Right cardiac atrium (tissue), 5 donors: ENCODE results near the gene CABP1. TPM values are rescaled to one million over a fixed set of nuclear protein-coding genes. Genes with fewer than 3 reads are reported as not detected.

ENCODE experiments used
- ATAC-seq, 2 donors: fragments of 200-7000 bp; cut with Tn5 transposase; one replicate each; pipeline versions ENCODE4 v1.8.0 to v1.9.1; 2020; ENCODE audit warnings: moderate library complexity in 2 of 2, mild to moderate bottlenecking in 1 of 2
- DNase-seq, 3 donors: peaks; one replicate each; pipeline ENCODE4 v3.0.0-alpha.2; 2020
- H3K27ac ChIP-seq: one replicate; pipeline ENCODE4 v1.5.1; 2013; ENCODE audit warnings: mild to moderate bottlenecking, low read length, control low read depth, moderate library complexity
- H3K27me3 ChIP-seq: one replicate; pipeline ENCODE4 v1.6.1; 2013; ENCODE audit not compliant: control insufficient read depth, insufficient read depth
- H3K4me1 ChIP-seq: one replicate; pipeline ENCODE4 v1.6.1; 2013; ENCODE audit warnings: low read length; ENCODE audit not compliant: control insufficient read depth, insufficient read depth
- H3K4me3 ChIP-seq: one replicate; pipeline ENCODE4 v1.5.1; 2013; ENCODE audit warnings: low read length, control low read depth
- H3K9me3 ChIP-seq: one replicate; pipeline ENCODE4 v1.6.1; 2013; ENCODE audit warnings: low read length; ENCODE audit not compliant: control insufficient read depth
- WGBS: extraction: QIAGEN DNeasy Blood & Tissue Kit; methylation state at CpG from one replicate; pipeline ENCODE4 v1.1.7; 2013; 5-methylcytosine and 5-hydroxymethylcytosine counted together
- intact Hi-C, 4 donors: fragments of 100-400 bp; cut with DNase I; formaldehyde crosslinking; loops; one replicate each; pipeline versions ENCODE4 v1.11.0 to v1.14.0; 2022 to 2023
- polyA plus RNA-seq: library from polyadenylated mRNA; stranded (reverse); fragments of 200-250 nt; gene quantifications from one replicate; pipeline ENCODE4 v1.2.3, GENCODE V29; 2013
- total RNA-seq, 4 donors: library from RNA; stranded (reverse); fragmentation: NEBNext Ultra II Directional; extraction: Animal tissue kit (Norgen Biotek cat#: 25700); gene quantifications; one replicate each; pipeline ENCODE4 v1.2.1, GENCODE V29; 2021
- donor health status: healthy with polysubstance abuse.
- donor health status: DM: no; HTN: yes; CAD: no.
- donor health status: DM: no; HTN: no; CAD: no.
- donor health status: DM: no; HTN: yes; CAD: no; lungs with severe emphysema.
- donor health status: DM: yes; HTN: yes; CAD: no.

Gene CABP1
- total and polyA plus RNA-seq, 5 donors, result 0.89 to 4.0 (median 2.5) TPM

- Histone ChIP-seq H3K4me1 (peaks cover 12% of the 10 kb centered on the region), H3K4me3 (no peak overlapping the region)
- ATAC-seq, result no peak
Measured at GRCh38 chr12:120653611-120654010, 13.2 kb downstream of the CABP1 start.

DNA sequence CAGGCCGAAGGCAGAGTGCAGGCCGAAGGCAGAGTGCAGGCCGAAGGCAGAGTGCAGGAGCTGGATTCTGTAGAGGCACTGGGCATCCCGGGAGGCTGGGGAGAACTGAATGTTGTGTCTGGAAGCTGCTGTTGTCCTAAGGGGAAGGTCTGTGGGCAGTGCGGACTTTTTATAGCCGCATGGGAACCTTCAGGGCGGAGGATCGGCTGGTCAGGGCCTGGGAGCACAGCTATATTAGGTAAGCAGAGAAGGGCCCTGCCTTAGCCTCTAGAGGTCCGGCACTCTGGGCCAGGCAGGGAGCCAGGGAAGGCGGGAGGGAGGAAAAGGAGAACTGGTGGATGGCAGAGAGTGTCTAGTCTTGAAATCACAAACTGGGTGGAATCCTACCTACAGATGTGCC is 14.2 kb downstream of the CABP1 start:
- ATAC-seq, result peak; percentile 77 to 91
- intact Hi-C loops, result no loop called here
- peak; percentile 69 to 91 (median 84) for DNase-seq
- Histone ChIP-seq H3K9me3 (no peaks in the 10 kb centered on the region), H3K27me3 (no peaks in the 10 kb centered on the region), H3K27ac (peak overlapping the region; percentile 82), H3K4me1 (peaks cover 12% of the 10 kb centered on the region), H3K4me3 (no peak overlapping the region)
- WGBS, result 58% methylated on average over 10 of the region's 10 CpGs

More at GRCh38 chr12:120653611-120654010, 13.2 kb downstream of the CABP1 start:
- H3K9me3 ChIP-seq, result no peaks in the 10 kb centered on the region
- intact Hi-C loops, result no loop called here
- H3K27me3 ChIP-seq, result no peaks in the 10 kb centered on the region
- 89% methylated on average over 11 of the region's 11 CpGs for WGBS
- peak overlapping the region; percentile 82 for H3K27ac ChIP-seq
- DNase-seq, result no peak

DNA sequence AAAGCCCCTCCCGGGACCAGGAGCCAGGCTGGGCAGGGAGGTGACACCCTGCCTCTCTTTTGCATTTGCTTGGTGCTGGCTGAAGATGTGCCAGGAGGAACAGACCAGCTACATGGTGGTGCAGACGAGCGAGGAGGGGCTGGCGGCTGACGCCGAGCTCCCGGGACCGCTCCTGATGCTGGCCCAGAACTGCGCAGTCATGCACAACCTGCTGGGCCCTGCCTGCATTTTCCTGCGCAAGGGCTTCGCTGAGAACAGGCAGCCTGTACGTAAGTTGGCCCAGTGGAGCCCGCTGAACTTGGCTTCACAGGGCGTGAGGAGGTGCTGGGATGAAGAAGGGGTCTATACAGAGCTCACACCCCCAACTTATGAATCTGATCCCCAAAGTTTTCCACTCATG is 15.6 kb downstream of the CABP1 start:
- 94% methylated on average over 14 of the region's 14 CpGs for WGBS
- ATAC-seq (no peak), DNase-seq (no peak)
- H3K27ac ChIP-seq, result no peak overlapping the region
- intact Hi-C loops, result no loop called here
- no peaks in the 10 kb centered on the region for H3K9me3 ChIP-seq
- H3K27me3 ChIP-seq, result no peaks in the 10 kb centered on the region
- no peak overlapping the region for H3K4me3 ChIP-seq
- H3K4me1 ChIP-seq, result peaks cover 10% of the 10 kb centered on the region

- no peak for DNase-seq
Measured at GRCh38 chr12:120658286-120659150, 18.1 kb downstream of the CABP1 start.

GRCh38 chr12:120659151-120659525 is 18.7 kb downstream of the CABP1 start:
- no peak overlapping the region for H3K27ac ChIP-seq
- H3K4me3 ChIP-seq, result no peak overlapping the region
- H3K4me1 ChIP-seq, result peaks cover 4% of the 10 kb centered on the region
- 49% methylated on average over 8 of the region's 8 CpGs for WGBS
- intact Hi-C loops, result no loop called here
- ATAC-seq (no peak), DNase-seq (no peak)
- H3K9me3 ChIP-seq, result no peaks in the 10 kb centered on the region
- no peaks in the 10 kb centered on the region for H3K27me3 ChIP-seq

More at GRCh38 chr12:120658286-120659150, 18.1 kb downstream of the CABP1 start:
- Histone ChIP-seq H3K4me3 (no peak overlapping the region), H3K4me1 (peaks cover 10% of the 10 kb centered on the region), H3K9me3 (no peaks in the 10 kb centered on the region), H3K27ac (no peak overlapping the region), H3K27me3 (no peaks in the 10 kb centered on the region)
- 88% methylated on average over 22 of the region's 22 CpGs for WGBS
- intact Hi-C loops, result no loop called here
- no peak for ATAC-seq

GRCh38 chr12:120661432-120661831 is 21.0 kb downstream of the CABP1 start:
- no peaks in the 10 kb centered on the region for H3K9me3 ChIP-seq
- 98% methylated on average over 2 of the region's 2 CpGs for WGBS

GRCh38 chr12:120662879-120663278 is 22.5 kb downstream of the CABP1 start:
- no peaks in the 10 kb centered on the region for H3K9me3 ChIP-seq
- DNase-seq (no peak), ATAC-seq (no peak)
- WGBS, result 85% methylated on average over 3 of the region's 3 CpGs
- H3K27ac ChIP-seq, result no peak overlapping the region
- H3K4me1 ChIP-seq, result no peaks in the 10 kb centered on the region
- no peaks in the 10 kb centered on the region for H3K27me3 ChIP-seq
- intact Hi-C loops, result no loop called here
- no peak overlapping the region for H3K4me3 ChIP-seq

More at GRCh38 chr12:120661432-120661831, 21.0 kb downstream of the CABP1 start:
- ATAC-seq, result no peak
- no peak for DNase-seq
- intact Hi-C loops, result no loop called here
- H3K4me1 ChIP-seq, result no peaks in the 10 kb centered on the region
- no peak overlapping the region for H3K27ac ChIP-seq
- H3K27me3 ChIP-seq, result no peaks in the 10 kb centered on the region
- no peak overlapping the region for H3K4me3 ChIP-seq

GRCh38 chr12:120663741-120664140 is 23.3 kb downstream of the CABP1 start:
- 72% methylated on average over 5 of the region's 5 CpGs for WGBS
- H3K4me3 ChIP-seq, result no peak overlapping the region
- no peak overlapping the region for H3K27ac ChIP-seq
- H3K27me3 ChIP-seq, result no peaks in the 10 kb centered on the region
- ATAC-seq (peak in 1 of 2 donors; percentile 26), DNase-seq (no peak)
- intact Hi-C loops, result no loop called here
- H3K9me3 ChIP-seq, result no peaks in the 10 kb centered on the region
- no peaks in the 10 kb centered on the region for H3K4me1 ChIP-seq

GRCh38 chr12:120666571-120667390 is 26.4 kb downstream of the CABP1 start:
- Histone ChIP-seq H3K9me3 (no peaks in the 10 kb centered on the region), H3K4me3 (no peak overlapping the region), H3K27ac (no peak overlapping the region), H3K4me1 (no peaks in the 10 kb centered on the region), H3K27me3 (no peaks in the 10 kb centered on the region)
- 78% methylated on average over 34 of the region's 34 CpGs for WGBS
- peak; percentile 14 to 30 for ATAC-seq
- intact Hi-C loops, result no loop called here
- peak in 1 of 3 donors; percentile 57 for DNase-seq

GRCh38 chr12:120668091-120668867 is 27.9 kb downstream of the CABP1 start:
- Histone ChIP-seq H3K9me3 (no peaks in the 10 kb centered on the region), H3K27ac (no peak overlapping the region), H3K4me1 (no peaks in the 10 kb centered on the region), H3K27me3 (no peaks in the 10 kb centered on the region), H3K4me3 (no peak overlapping the region)
- intact Hi-C loops, result no loop called here
- ATAC-seq, result no peak
- 87% methylated on average over 20 of the region's 20 CpGs for WGBS
- no peak for DNase-seq
